Amniotic epithelial cell (primary cell): Measurements from ENCODE around the gene BRD8.

Experiments used
- DNase-seq: peaks from one replicate; pipeline ENCODE4 v3.0.0-alpha.2; 2010; ENCODE audit warnings: low read depth

The BRD8 gene

GRCh38 chr5:138102454-138103318 is 75.7 kb downstream of the BRD8 start:
- DNase-seq = no peak

- DNase-seq = no peak
These were observed 81.2 kb downstream of the BRD8 start for GRCh38 chr5:138096997-138097828.

- DNase-seq = no peak
These were observed 82.1 kb downstream of the BRD8 start for GRCh38 chr5:138096363-138096762.

- no peak for DNase-seq
These were observed 83.1 kb downstream of the BRD8 start for GRCh38 chr5:138095100-138095907.

DNA sequence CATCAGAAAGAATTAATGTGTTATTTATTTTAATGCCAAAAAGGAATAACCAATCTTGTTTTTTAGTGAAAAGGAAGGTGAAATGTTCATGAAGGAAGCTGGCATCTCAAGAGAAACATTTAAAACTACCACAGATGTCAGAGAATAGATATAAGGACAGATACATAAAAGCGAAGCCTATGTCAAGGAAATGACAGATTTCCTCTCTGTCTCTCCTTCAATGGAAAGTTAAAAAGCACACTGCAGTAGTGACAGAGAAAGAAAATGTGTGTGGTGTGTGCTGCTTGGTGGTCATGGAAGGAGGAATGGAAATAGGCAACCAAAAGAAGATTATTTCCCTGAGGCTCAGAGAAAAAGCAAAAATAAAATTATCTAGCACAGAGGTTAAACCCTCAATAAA is 85.4 kb downstream of the BRD8 start:
- DNase-seq = no peak

DNA sequence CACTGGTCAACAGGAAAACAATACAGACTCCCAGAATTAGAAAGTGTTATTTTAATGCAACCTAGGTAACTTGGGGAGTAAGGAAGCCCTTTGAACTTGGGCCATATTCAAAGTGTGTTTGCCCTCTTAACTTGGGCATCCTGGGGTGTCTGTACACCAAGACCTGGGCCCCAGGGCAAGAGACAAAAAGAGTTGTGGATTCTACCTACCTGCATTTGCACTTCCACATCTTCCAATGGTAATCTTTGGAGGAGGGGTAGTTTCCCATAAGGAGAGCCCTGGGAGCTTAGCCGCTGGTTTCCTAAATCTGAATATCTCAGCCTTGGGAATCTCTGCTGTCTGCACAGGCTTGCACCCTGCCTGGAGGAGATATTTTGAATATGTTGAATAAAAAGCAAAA is 86.1 kb downstream of the BRD8 start:
- no peak for DNase-seq

- DNase-seq = no peak
These were observed 86.7 kb downstream of the BRD8 start for GRCh38 chr5:138091685-138092084.
